NCI-H446 treated with DMSO at 0.1 percent for 48 hours (cell line): ENCODE results near the gene CEACAM16.

Source experiments
- DNase-seq: peaks from one replicate; lab custom pipeline; 2025; lab: John Stamatoyannopoulos, UW

CEACAM16 gene

GRCh38 chr19:44746616-44746945, 47.6 kb downstream of the CEACAM16 start:
- no peak for DNase-seq

GRCh38 chr19:44746946-44747738, 48.2 kb downstream of the CEACAM16 start:
- peak; percentile 30 for DNase-seq

GRCh38 chr19:44747739-44748425, 48.9 kb downstream of the CEACAM16 start:
- DNase-seq, result peak; percentile 26

GRCh38 chr19:44748426-44749254, 49.7 kb downstream of the CEACAM16 start, which contains the start of gene BCL3:
Gene BCL3, plus strand, starts transcription at chr19:44748708. Its CDS starts 83 bp downstream, at chr19:44748791.
- no peak for DNase-seq

GRCh38 chr19:44749292-44749691, 50.3 kb downstream of the CEACAM16 start:
- DNase-seq, result no peak

GRCh38 chr19:44749994-44750393, 51.0 kb downstream of the CEACAM16 start:
- DNase-seq, result no peak

- no peak for DNase-seq
Observed at GRCh38 chr19:44752123-44752815, 53.3 kb downstream of the CEACAM16 start.

- DNase-seq, result no peak
Observed at GRCh38 chr19:44752816-44753625, 54.1 kb downstream of the CEACAM16 start.

- DNase-seq, result no peak
Observed at GRCh38 chr19:44753626-44753931, 54.6 kb downstream of the CEACAM16 start.

- no peak for DNase-seq
Observed at GRCh38 chr19:44753932-44754749, 55.2 kb downstream of the CEACAM16 start.

GRCh38 chr19:44754750-44755080, 55.8 kb downstream of the CEACAM16 start:
- no peak for DNase-seq

GRCh38 chr19:44755219-44755618, 56.3 kb downstream of the CEACAM16 start:
- DNase-seq, result no peak

GRCh38 chr19:44756089-44756562, 57.2 kb downstream of the CEACAM16 start:
- DNase-seq, result no peak

GRCh38 chr19:44757057-44757734, 58.2 kb downstream of the CEACAM16 start:
- no peak for DNase-seq

GRCh38 chr19:44757735-44758505, 59.0 kb downstream of the CEACAM16 start:
- no peak for DNase-seq

GRCh38 chr19:44758596-44758995, 59.6 kb downstream of the CEACAM16 start:
- DNase-seq, result no peak

- no peak for DNase-seq
Observed at GRCh38 chr19:44759083-44759804, 60.3 kb downstream of the CEACAM16 start.
